K562 (cell line): ENCODE measurements around the gene BCL7B. TPM values are rescaled to one million over a fixed set of nuclear protein-coding genes. Genes with fewer than 3 reads are reported as not detected.

Experiments used
- ATF1 ChIP-seq, 2 experiments: fragments of 450-650 bp in 1 of 2; IDR thresholded peaks; 2 replicates each; pipeline ENCODE4 v1.6.1; 2016; ENCODE audit warnings: missing compliant biosample characterization in 1 of 2, missing genetic modification characterization in 1 of 2
- CBX5 ChIP-seq: IDR thresholded peaks from 2 replicates; pipeline ENCODE4 v1.6.1; 2014; ENCODE audit warnings: low read depth, borderline replicate concordance
- CHD1 ChIP-seq: fragments of 200-600 bp; sonication (generic); IDR thresholded peaks from one replicate; pipeline ENCODE4 v1.6.1; 2012; ENCODE audit warnings: mild to moderate bottlenecking, moderate library complexity, low read length, inconsistent platforms
- E2F3 ChIP-seq: fragments of 250-450 bp; sonication (Bioruptor Pico); IDR thresholded peaks from 2 replicates; pipeline ENCODE4 v1.4.0; 2020; ENCODE audit warnings: mild to moderate bottlenecking
- GABPA ChIP-seq: fragments of 200-800 bp; sonication (Bioruptor generic); conservative IDR thresholded peaks from 2 replicates; pipeline ENCODE4 v1.6.1; 2016; ENCODE audit warnings: low read depth, missing genetic modification characterization, missing compliant biosample characterization
- HBP1 ChIP-seq: fragments of 450-650 bp; formaldehyde crosslinking; IDR thresholded peaks from 2 replicates; pipeline ENCODE4 v1.4.0; 2022; ENCODE audit warnings: missing genetic modification characterization
- HES1 ChIP-seq: fragments of 450-650 bp; IDR thresholded peaks from 2 replicates; pipeline ENCODE4 v1.6.1; 2016; ENCODE audit warnings: low read depth, mild to moderate bottlenecking, moderate library complexity
- HMGXB4 ChIP-seq: sonication (generic); formaldehyde crosslinking; IDR thresholded peaks from 2 replicates; pipeline ENCODE4 v1.8.1; 2023; ENCODE audit warnings: mild to moderate bottlenecking, missing genetic modification reagents
- NFATC3 ChIP-seq: fragments of 450-650 bp; IDR thresholded peaks from 2 replicates; pipeline ENCODE4 v1.6.1; 2017; ENCODE audit warnings: mild to moderate bottlenecking
- NR2C1 ChIP-seq, 2 experiments: fragments of 450-650 bp; IDR thresholded peaks; 2 replicates each; pipeline ENCODE4 v1.6.1; 2017; ENCODE audit warnings: mild to moderate bottlenecking in 2 of 2, antibody characterized with exemption in 1 of 2, inconsistent platforms in 1 of 2, missing compliant biosample characterization in 1 of 2, missing genetic modification characterization in 1 of 2
- PHTF2 ChIP-seq: fragments of 250-450 bp; sonication (Bioruptor Pico); IDR thresholded peaks from 2 replicates; pipeline ENCODE4 v1.5.0; 2021; ENCODE audit warnings: mild to moderate bottlenecking
- POLR2B ChIP-seq: fragments of 450-650 bp; IDR thresholded peaks from 2 replicates; pipeline ENCODE4 v1.6.1; 2018; ENCODE audit warnings: low read depth; ENCODE audit not compliant: partially characterized antibody
- SMARCB1 ChIP-seq: IDR thresholded peaks from 2 replicates; pipeline ENCODE4 v1.6.1; 2011; ENCODE audit warnings: improper control_type of control experiment, low read depth; ENCODE audit not compliant: insufficient read length
- TRIM25 ChIP-seq: fragments of 450-650 bp; IDR thresholded peaks from 2 replicates; pipeline ENCODE4 v1.7.0; 2016; ENCODE audit warnings: borderline replicate concordance
- TSC22D4 ChIP-seq: fragments of 450-650 bp; IDR thresholded peaks from 2 replicates; pipeline ENCODE4 v1.6.1; 2016; ENCODE audit warnings: missing genetic modification characterization, missing biosample characterization, control low read depth
- ZBED1 ChIP-seq: IDR thresholded peaks from 2 replicates; pipeline ENCODE4 v1.6.1; 2014
- ZMIZ1 ChIP-seq, 2 experiments: fragments of 150-350 bp in 1 of 2; IDR thresholded peaks; 2 replicates each; pipeline ENCODE4 v1.6.1; 2012 to 2016; ENCODE audit warnings: low read depth in 2 of 2, low read length in 2 of 2, mild to moderate bottlenecking in 1 of 2, moderate library complexity in 1 of 2
- ZNF507 ChIP-seq: conservative IDR thresholded peaks from 2 replicates; pipeline ENCODE4 v1.6.1; 2017; ENCODE audit warnings: missing genetic modification characterization, missing compliant biosample characterization
- ZNF764 ChIP-seq: fragments of 250-450 bp; sonication (Bioruptor Pico); IDR thresholded peaks from 2 replicates; pipeline ENCODE4 v1.4.0; 2020; ENCODE audit warnings: low read depth, mild to moderate bottlenecking, moderate library complexity
- polyA plus RNA-seq, 8 experiments: library from polyadenylated mRNA; depleted of rRNA in 4 of 8; stranded (reverse) in 5 of 8; unstranded in 3 of 8; fragments of >200 nt; fragmentation: Nextera tagmentation in 2 of 8; fragmentation: Illumina TruSeq in 1 of 8; extraction: Ambion mirVana in 2 of 8; extraction: Trizol in 1 of 8; gene quantifications; 2 replicates each; pipeline versions ENCODE4 v1.2.1 to v1.2.3, GENCODE V29; 2011 to 2014; ENCODE audit warnings: inconsistent platforms in 1 of 8, missing spikeins in 1 of 8
- total RNA-seq, 7 experiments: library from RNA; depleted of rRNA in 6 of 7; stranded (reverse); fragments of >200 nt in 6 of 7; fragmentation: Illumina TruSeq in 2 of 7; extraction: Trizol in 2 of 7; gene quantifications; 2 replicates each; pipeline versions ENCODE4 v1.2.1 to v1.2.3, GENCODE V29; 2011 to 2021; ENCODE audit warnings: low replicate concordance in 1 of 7

The BCL7B gene
- total and polyA plus RNA-seq, 9 of the 15 experiments (the other 6 are each of a cell fraction or from before 2014, with no cell fraction given) = 10.0 to 73.2 (median 32.9) TPM

- TF ChIP-seq ZMIZ1 (IDR thresholded peaks at IDR 0.05; ENCODE audit: low read depth in 2 of 2, low read length in 2 of 2) (no peak), GABPA (no peak), HBP1 (no peak), TRIM25 (0 out of 2 replicates have a peak, but pooled peaks have one; percentile 38), CHD1 (peak; percentile 85), NFATC3 (no peak), NR2C1 (IDR thresholded peaks at IDR 0.05) (no peak), NR2C1 (tag; IDR thresholded peaks at IDR 0.05) (no peak), HES1 (no peak), E2F3 (CRISPR knock-in tag) (no peak), PHTF2 (CRISPR knock-in tag) (no peak), ATF1 (CRISPR knock-in tag; IDR thresholded peaks at IDR 0.05) (no peak), ATF1 (tag; IDR thresholded peaks at IDR 0.05) (no peak), ZBED1 (peak; percentile 35; the same call in 1 of the 2 replicates), TSC22D4 (tag) (no peak), SMARCB1 (no peak), ZNF507 (tag) (no peak), ZNF764 (no peak), HMGXB4 (CRISPR knock-in tag) (no peak), POLR2B (no peak), CBX5 (no peak)
Measured at GRCh38 chr7:73577627-73578341, 20.3 kb upstream of the BCL7B start (continued).
